Neutrophil (primary cell): ENCODE measurements around the gene AKT1S1.
"Not testable (repeated sequence)": the region's sequence is repeated elsewhere in the genome, so short reads cannot be mapped to it uniquely, and the experiment has no call there.

Experiments used
- H3K27ac ChIP-seq: fragments of 200-600 bp; sonication (generic); 2 replicates; pipeline ENCODE4 v1.5.1; 2016; ENCODE audit warnings: mild to moderate bottlenecking, moderate library complexity
- H3K27me3 ChIP-seq: fragments of 200-600 bp; sonication (generic); 2 replicates; pipeline ENCODE4 v1.6.0; 2016; ENCODE audit warnings: mild to moderate bottlenecking
- H3K36me3 ChIP-seq: fragments of 200-600 bp; sonication (generic); 2 replicates; pipeline ENCODE4 v1.5.1; 2017
- H3K4me1 ChIP-seq, 2 experiments: fragments of 200-600 bp in 1 of 2; sonication (generic) in 1 of 2; 1 replicate in 1 of 2; 2 replicates in 1 of 2; pipeline versions ENCODE4 v1.5.1 to v1.6.1; 2013 to 2016; ENCODE audit warnings: low read depth in 1 of 2, low read length in 1 of 2, mild to moderate bottlenecking in 1 of 2, moderate library complexity in 1 of 2; ENCODE audit not compliant: control insufficient read depth in 1 of 2, insufficient read depth in 1 of 2
- H3K4me3 ChIP-seq, 2 experiments: fragments of 200-600 bp in 1 of 2; sonication (generic) in 1 of 2; 1 replicate in 1 of 2; 2 replicates in 1 of 2; pipeline ENCODE4 v1.5.1; 2013 to 2016; ENCODE audit warnings: low read depth in 1 of 2, low read length in 1 of 2, mild to moderate bottlenecking in 1 of 2, moderate library complexity in 1 of 2
- H3K9me3 ChIP-seq: fragments of 200-600 bp; sonication (generic); 2 replicates; pipeline ENCODE4 v1.5.1; 2016
- CTCF ChIP-seq: fragments of 200-600 bp; sonication (generic); IDR thresholded peaks from 2 replicates; pipeline ENCODE4 v1.5.1; 2016; ENCODE audit warnings: antibody characterized with exemption

AKT1S1 gene

GRCh38 chr19:49877020-49877878 is at the start of gene AKT1S1, which contains the start of gene TBC1D17:
TSS of gene AKT1S1 (minus strand) at chr19:49877355. CDS start at chr19:49873295, 4,060 bp downstream.
TSS of gene TBC1D17 (plus strand) at chr19:49877702. CDS start at chr19:49877724, 22 bp downstream.
- Histone ChIP-seq H3K36me3 (peaks cover 22% of the 10 kb centered on the region), H3K9me3 (no peaks in the 10 kb centered on the region), H3K27me3 (no peaks in the 10 kb centered on the region), H3K27ac (peak within 1 kb of the TSS; percentile 95), H3K4me1 (peaks cover 21 to 23% of the 10 kb centered on the region in 2 experiments), H3K4me3 (peak within 1 kb of the TSS; percentile 99)
- TF ChIP-seq CTCF, result peak; percentile 7

GRCh38 chr19:49926515-49926914 is 49.4 kb upstream of the AKT1S1 start:
- Histone ChIP-seq H3K27me3 (no peaks in the 10 kb centered on the region), H3K4me3 (no peak overlapping the region), H3K36me3 (peaks cover 32% of the 10 kb centered on the region), H3K27ac (no peak overlapping the region), H3K9me3 (no peaks in the 10 kb centered on the region), H3K4me1 (peaks cover 11 to 18% of the 10 kb centered on the region in 2 experiments)
- TF ChIP-seq CTCF, result no peak

- H3K27ac ChIP-seq, result no peak overlapping the region
- no peak overlapping the region for H3K4me3 ChIP-seq
- TF ChIP-seq CTCF, result no peak
- H3K4me1 ChIP-seq, result peaks cover 11 to 18% of the 10 kb centered on the region in 2 experiments
- peaks cover 40% of the 10 kb centered on the region for H3K36me3 ChIP-seq
- no peaks in the 10 kb centered on the region for H3K27me3 ChIP-seq
- no peaks in the 10 kb centered on the region for H3K9me3 ChIP-seq
Observed at GRCh38 chr19:49925486-49925885, 48.3 kb upstream of the AKT1S1 start.

- not testable (repeated sequence) for H3K9me3 ChIP-seq, H3K27me3 ChIP-seq, H3K4me3 ChIP-seq, H3K27ac ChIP-seq
- Histone ChIP-seq H3K4me1 (peaks cover 7 to 16% of the 10 kb centered on the region in 2 experiments), H3K36me3 (peaks cover 42% of the 10 kb centered on the region)
Observed at GRCh38 chr19:49924881-49925210, 47.7 kb upstream of the AKT1S1 start.

- H3K27ac ChIP-seq, result no peak overlapping the region
- peaks cover 5 to 16% of the 10 kb centered on the region in 2 experiments for H3K4me1 ChIP-seq
- no peaks in the 10 kb centered on the region for H3K9me3 ChIP-seq
- TF ChIP-seq CTCF, result no peak
- H3K27me3 ChIP-seq, result no peaks in the 10 kb centered on the region
- H3K4me3 ChIP-seq, result no peak overlapping the region
- H3K36me3 ChIP-seq, result peaks cover 42% of the 10 kb centered on the region
Observed at GRCh38 chr19:49924004-49924880, 47.1 kb upstream of the AKT1S1 start.
